Sigmoid colon (tissue), 7 donors: ENCODE results near the gene SLCO3A1. TPM values are rescaled to one million over a fixed set of nuclear protein-coding genes. Genes with fewer than 3 reads are reported as not detected.

Experiments
- DNase-seq: peaks from one replicate; pipeline ENCODE4 v3.0.0-alpha.2; 2019
- H3K27ac ChIP-seq, 4 donors: fragments of 200-600 bp; sonication (generic); one replicate each; pipeline ENCODE4 v1.5.1; 2016 to 2019; ENCODE audit warnings: mild to moderate bottlenecking in 1 of 4
- H3K27me3 ChIP-seq, 3 donors: fragments of 200-600 bp; sonication (generic); one replicate each; pipeline ENCODE4 v1.5.1; 2019; ENCODE audit warnings: mild to moderate bottlenecking in 1 of 3
- H3K36me3 ChIP-seq, 4 donors: fragments of 200-600 bp; sonication (generic); one replicate each; pipeline ENCODE4 v1.5.1; 2016 to 2019
- H3K4me1 ChIP-seq, 4 donors: fragments of 200-600 bp; sonication (generic); one replicate each; pipeline ENCODE4 v1.5.1; 2017 to 2019
- H3K4me3 ChIP-seq, 4 donors: fragments of 200-600 bp; sonication (generic); one replicate each; pipeline ENCODE4 v1.5.1; 2017 to 2019; ENCODE audit warnings: mild to moderate bottlenecking in 2 of 4, moderate library complexity in 1 of 4
- H3K9me3 ChIP-seq, 4 donors: fragments of 200-600 bp in 3 of 4; sonication (generic) in 3 of 4; one replicate each; pipeline versions ENCODE4 v1.5.1 to v1.6.1; 2013 to 2019
- EP300 ChIP-seq, 4 donors: sonication (generic); formaldehyde crosslinking; IDR thresholded peaks; one replicate each; pipeline ENCODE4 v1.6.1; 2017; ENCODE audit warnings: antibody characterized with exemption in 4 of 4
- POLR2A ChIP-seq, 2 donors: fragments of 450-650 bp; IDR thresholded peaks; one replicate each; pipeline ENCODE4 v1.6.1; 2016; ENCODE audit warnings: antibody characterized with exemption in 2 of 2, mild to moderate bottlenecking in 2 of 2, moderate library complexity in 2 of 2
- POLR2AphosphoS5 ChIP-seq, 4 donors: sonication (generic); formaldehyde crosslinking; IDR thresholded peaks; one replicate each; pipeline ENCODE4 v1.6.1; 2017; ENCODE audit warnings: antibody characterized with exemption in 4 of 4
- WGBS, 2 donors: extraction: QIAGEN DNeasy Blood & Tissue Kit; methylation state at CpG; one replicate each; pipeline ENCODE4 v1.1.7; 2013; 5-methylcytosine and 5-hydroxymethylcytosine counted together
- intact Hi-C: fragments of 100-400 bp; cut with DNase I; formaldehyde crosslinking; loops from one replicate; pipeline ENCODE4 v1.15.1; 2023
- polyA plus RNA-seq, 3 donors: library from polyadenylated mRNA; stranded (reverse); fragments of 200-250 nt; gene quantifications; one replicate each; pipeline ENCODE4 v1.2.3, GENCODE V29; 2013
- total RNA-seq, 4 donors: library from RNA; depleted of rRNA; stranded (reverse); fragments of >200 nt; gene quantifications; one replicate each; pipeline ENCODE4 v1.1.0, GENCODE V29; 2016
- TF ChIP-seq, protein P1 (sequence below), 4 experiments: fragments of 450-650 bp in 3 of 4; fragments of 200-600 bp in 1 of 4; IDR thresholded peaks; one replicate each; pipeline ENCODE4 v1.5.1; 2016 to 2019; ENCODE audit warnings: antibody characterized with exemption in 4 of 4, mild to moderate bottlenecking in 3 of 4, moderate library complexity in 2 of 4
- donor health status: healthy with polysubstance abuse.
- donor health status: Bipolar disorder and iron deficiency.
- donor health status: healthy.

The SLCO3A1 gene
- total and polyA plus RNA-seq, 7 donors: 1.4 to 10.5 (median 4.6) TPM

GRCh38 chr15:92091155-92091734, 237.7 kb downstream of the SLCO3A1 start:
- WGBS, 2 donors: 76 to 80% methylated on average over 17 of the region's 17 CpGs
- intact Hi-C loops: loop anchor here (10.0 kb wide), 1 partner anchor 434 kb away; no protein-coding TSS in a partner anchor
- TF ChIP-seq POLR2AphosphoS5 (IDR thresholded peaks at IDR 0.05): no peak
- TF ChIP-seq, protein P1, sequence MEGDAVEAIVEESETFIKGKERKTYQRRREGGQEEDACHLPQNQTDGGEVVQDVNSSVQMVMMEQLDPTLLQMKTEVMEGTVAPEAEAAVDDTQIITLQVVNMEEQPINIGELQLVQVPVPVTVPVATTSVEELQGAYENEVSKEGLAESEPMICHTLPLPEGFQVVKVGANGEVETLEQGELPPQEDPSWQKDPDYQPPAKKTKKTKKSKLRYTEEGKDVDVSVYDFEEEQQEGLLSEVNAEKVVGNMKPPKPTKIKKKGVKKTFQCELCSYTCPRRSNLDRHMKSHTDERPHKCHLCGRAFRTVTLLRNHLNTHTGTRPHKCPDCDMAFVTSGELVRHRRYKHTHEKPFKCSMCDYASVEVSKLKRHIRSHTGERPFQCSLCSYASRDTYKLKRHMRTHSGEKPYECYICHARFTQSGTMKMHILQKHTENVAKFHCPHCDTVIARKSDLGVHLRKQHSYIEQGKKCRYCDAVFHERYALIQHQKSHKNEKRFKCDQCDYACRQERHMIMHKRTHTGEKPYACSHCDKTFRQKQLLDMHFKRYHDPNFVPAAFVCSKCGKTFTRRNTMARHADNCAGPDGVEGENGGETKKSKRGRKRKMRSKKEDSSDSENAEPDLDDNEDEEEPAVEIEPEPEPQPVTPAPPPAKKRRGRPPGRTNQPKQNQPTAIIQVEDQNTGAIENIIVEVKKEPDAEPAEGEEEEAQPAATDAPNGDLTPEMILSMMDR (IDR thresholded peaks at IDR 0.05): peak in 1 of 4 experiments; percentile 29

GRCh38 chr15:92092289-92093105, 239.0 kb downstream of the SLCO3A1 start:
- no peak for DNase-seq

More at GRCh38 chr15:92091155-92091734, 237.7 kb downstream of the SLCO3A1 start:
- no peak for DNase-seq
- H3K9me3 ChIP-seq: no peaks in the 10 kb centered on the region
- no peak overlapping the region for H3K27ac ChIP-seq
- no peaks in the 10 kb centered on the region for H3K36me3 ChIP-seq
- H3K4me3 ChIP-seq: no peak overlapping the region
- H3K4me1 ChIP-seq: no peaks in the 10 kb centered on the region
- H3K27me3 ChIP-seq: peaks cover 0 to 7% (median 0%) of the 10 kb centered on the region in 3 donors

DNA sequence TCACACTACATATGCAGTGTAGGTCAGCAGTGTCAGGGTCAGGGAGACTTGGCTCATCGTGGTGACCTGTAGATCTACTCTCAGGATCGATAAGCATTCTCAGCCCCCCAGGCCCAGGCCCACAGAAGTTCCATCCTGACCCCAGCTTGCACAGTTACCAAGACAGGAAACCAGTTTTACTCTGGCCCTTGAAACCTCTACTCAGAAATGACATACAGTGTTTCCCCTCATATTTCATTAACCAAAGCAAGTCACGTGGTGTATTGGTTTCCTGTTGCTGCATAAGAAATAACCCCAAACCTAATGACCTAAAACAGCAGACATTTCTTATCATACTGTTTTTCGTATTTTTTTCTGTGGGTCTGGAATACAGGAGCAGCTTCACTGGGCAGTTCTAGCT, 242.2 kb downstream of the SLCO3A1 start:
- H3K4me3 ChIP-seq: no peak overlapping the region
- no peaks in the 10 kb centered on the region for H3K9me3 ChIP-seq
- peaks cover 0 to 7% (median 0%) of the 10 kb centered on the region in 3 donors for H3K27me3 ChIP-seq
- peaks cover 0 to 5% (median 0%) of the 10 kb centered on the region in 4 donors for H3K4me1 ChIP-seq
- WGBS, 2 donors: 52 to 85% methylated on average over 4 of the region's 4 CpGs
- intact Hi-C loops: loop anchor here (2.0 to 10.0 kb wide), 2 partner anchors 429 to 619 kb away; no protein-coding TSS in a partner anchor
- H3K27ac ChIP-seq: no peak overlapping the region
- no peaks in the 10 kb centered on the region for H3K36me3 ChIP-seq
- TF ChIP-seq, protein P1 (IDR thresholded peaks at IDR 0.05): no peak
- no peak for DNase-seq

More at GRCh38 chr15:92092289-92093105, 239.0 kb downstream of the SLCO3A1 start:
- H3K4me1 ChIP-seq: no peaks in the 10 kb centered on the region
- H3K36me3 ChIP-seq: no peaks in the 10 kb centered on the region
- H3K27me3 ChIP-seq: peaks cover 0 to 7% (median 0%) of the 10 kb centered on the region in 3 donors
- TF ChIP-seq, protein P1 (IDR thresholded peaks at IDR 0.05): no peak
- TF ChIP-seq POLR2AphosphoS5 (IDR thresholded peaks at IDR 0.05) (no peak), POLR2A (IDR thresholded peaks at IDR 0.05) (no peak), EP300 (IDR thresholded peaks at IDR 0.05) (no peak)
- H3K27ac ChIP-seq: no peak overlapping the region
- H3K4me3 ChIP-seq: no peak overlapping the region
- no peaks in the 10 kb centered on the region for H3K9me3 ChIP-seq
- intact Hi-C loops: loop anchor here (10.0 kb wide), 1 partner anchor 432 kb away; no protein-coding TSS in a partner anchor
- WGBS, 2 donors: 75 to 87% methylated on average over 10 of the region's 10 CpGs

GRCh38 chr15:92097474-92098178, 244.1 kb downstream of the SLCO3A1 start:
- intact Hi-C loops: loop anchor here (2.0 to 10.0 kb wide), 2 partner anchors 427 to 617 kb away; no protein-coding TSS in a partner anchor
- no peaks in the 10 kb centered on the region for H3K36me3 ChIP-seq
- no peaks in the 10 kb centered on the region for H3K9me3 ChIP-seq
- TF ChIP-seq, protein P1 (IDR thresholded peaks at IDR 0.05): peak; percentile 25 to 73 (median 68)
- no peak for TF ChIP-seq POLR2AphosphoS5 (IDR thresholded peaks at IDR 0.05)
- WGBS, 2 donors: 39 to 43% methylated on average over 17 of the region's 17 CpGs
- no peaks in the 10 kb centered on the region for H3K27me3 ChIP-seq
- H3K27ac ChIP-seq: no peak overlapping the region
- H3K4me3 ChIP-seq: no peak overlapping the region
- peaks cover 0 to 5% (median 0%) of the 10 kb centered on the region in 4 donors for H3K4me1 ChIP-seq
- DNase-seq: no peak
